PFSK-1 (cell line): Measurements from ENCODE around the gene CDH3.

Experiments used
- REST ChIP-seq, 2 experiments: IDR thresholded peaks; 2 replicates each; pipeline versions ENCODE4 v1.6.1 to v1.8.0; 2011 to 2012; ENCODE audit warnings: low read depth in 2 of 2, low read length in 2 of 2, control low read depth in 1 of 2, inconsistent platforms in 1 of 2, mild to moderate bottlenecking in 1 of 2, moderate library complexity in 1 of 2; ENCODE audit not compliant: insufficient read depth in 1 of 2
- TAF1 ChIP-seq: IDR thresholded peaks from 2 replicates; pipeline ENCODE4 v1.6.1; 2012; ENCODE audit warnings: low read length, control low read depth, borderline replicate concordance; ENCODE audit not compliant: insufficient read depth

- TF ChIP-seq TAF1, result no peak
- no peak for TF ChIP-seq REST (IDR thresholded peaks at IDR 0.05; ENCODE audit: insufficient read depth in 1 of 2, low read depth in 2 of 2, low read length in 2 of 2)
Observed at GRCh38 chr16:68656751-68657150, 11.6 kb downstream of the CDH3 start.
